ENCODE measurements around the gene RRP36.
"Not testable (repeated sequence)": the region's sequence is repeated elsewhere in the genome, so short reads cannot be mapped to it uniquely, and the experiment has no call there.

RRP36 gene

GRCh38 chr6:43021270-43022047 is at the start of gene RRP36:
Gene RRP36, plus strand, starts transcription at chr6:43021623. Its CDS starts 32 bp downstream, at chr6:43021655.
- DNase-seq = peak; percentile 73

GRCh38 chr6:42971746-42972327 is 49.6 kb upstream of the RRP36 start:
- DNase-seq = no peak

- no peak for DNase-seq
Measured at GRCh38 chr6:42973926-42974325, 47.5 kb upstream of the RRP36 start.

GRCh38 chr6:42974919-42975505 is 46.4 kb upstream of the RRP36 start:
- DNase-seq = no peak

- DNase-seq = peak; percentile 40
Measured at GRCh38 chr6:42978487-42978838, 43.0 kb upstream of the RRP36 start.

GRCh38 chr6:42978839-42979522 is 42.4 kb upstream of the RRP36 start, which contains the start of gene PEX6:
Gene PEX6, minus strand, starts transcription at chr6:42979181. Its CDS starts 31 bp downstream, at chr6:42979150.
- peak; percentile 91 for DNase-seq

GRCh38 chr6:42979523-42980177 is 41.8 kb upstream of the RRP36 start:
- no peak for DNase-seq

- DNase-seq = no peak
Measured at GRCh38 chr6:42981836-42982235, 39.6 kb upstream of the RRP36 start.

GRCh38 chr6:42984001-42984923 is 37.2 kb upstream of the RRP36 start, which contains the start of gene PPP2R5D:
Gene PPP2R5D, plus strand, starts transcription at chr6:42984570. Its CDS starts 108 bp downstream, at chr6:42984678.
- peak; percentile 94 for DNase-seq

GRCh38 chr6:42984924-42985475 is 36.4 kb upstream of the RRP36 start:
- DNase-seq = peak; percentile 35

- DNase-seq = no peak
Measured at GRCh38 chr6:42987533-42988451, 33.6 kb upstream of the RRP36 start.

- DNase-seq = no peak
Measured at GRCh38 chr6:42988486-42989020, 32.9 kb upstream of the RRP36 start.

GRCh38 chr6:42989923-42990322 is 31.5 kb upstream of the RRP36 start:
- no peak for DNase-seq

GRCh38 chr6:42993445-42993844 is 28.0 kb upstream of the RRP36 start:
- DNase-seq = no peak

GRCh38 chr6:42996513-42996912 is 24.9 kb upstream of the RRP36 start:
- no peak for DNase-seq

GRCh38 chr6:42998205-42998604 is 23.2 kb upstream of the RRP36 start:
- DNase-seq = not testable (repeated sequence)

GRCh38 chr6:43001843-43002242 is 19.6 kb upstream of the RRP36 start:
- no peak for DNase-seq

GRCh38 chr6:43005844-43006243 is 15.6 kb upstream of the RRP36 start:
- DNase-seq = no peak

- DNase-seq = no peak
Measured at GRCh38 chr6:43006251-43006650, 15.2 kb upstream of the RRP36 start.

GRCh38 chr6:43007126-43007525 is 14.3 kb upstream of the RRP36 start:
- DNase-seq = no peak

Data from activated CD4-positive, CD25-positive, alpha-beta regulatory T cell treated with anti-CD3 and anti-CD28 coated beads, Interleukin-2, amount 50 U/mL, for 72 hours (primary cell).